SU-DHL-6 (cell line): ENCODE measurements around the gene ZNF319.
"Not testable (repeated sequence)": the region's sequence is repeated elsewhere in the genome, so short reads cannot be mapped to it uniquely, and the experiment has no call there.

ENCODE experiments used
- CTCF ChIP-seq: fragments of 200-600 bp; sonication (generic); IDR thresholded peaks from one replicate; pipeline ENCODE4 v1.5.1; 2017; ENCODE audit warnings: antibody characterized with exemption, mild to moderate bottlenecking, low read length, moderate library complexity; ENCODE audit not compliant: insufficient read depth, poor library complexity, severe bottlenecking
- EZH2phosphoT487 ChIP-seq: fragments of 200-600 bp; sonication (generic), shearing (Covaris generic); conservative IDR thresholded peaks from 2 replicates; pipeline ENCODE4 v1.6.1; 2018; ENCODE audit warnings: mild to moderate bottlenecking, antibody characterized with exemption, low read length, moderate library complexity, mixed read lengths

DNA sequence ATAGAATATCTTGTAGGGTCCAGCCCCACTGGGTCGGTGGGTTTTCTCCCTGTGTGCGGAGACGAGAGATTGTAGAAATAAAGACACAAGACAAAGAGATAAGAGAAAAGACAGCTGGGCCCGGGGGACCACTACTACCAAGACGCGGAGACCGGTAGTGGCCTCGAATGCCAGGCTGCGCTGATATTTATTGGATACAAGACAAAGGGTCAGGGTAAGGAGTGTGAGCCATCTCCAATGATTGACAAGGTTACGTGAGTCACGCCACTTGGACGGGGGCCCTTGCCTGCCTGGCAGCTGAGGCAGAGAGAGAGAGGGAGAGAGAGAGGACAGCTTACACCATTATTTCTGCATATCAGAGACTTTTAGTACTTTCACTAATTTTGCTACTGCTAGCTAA lies 4.3 kb upstream of the ZNF319 start:
- not testable (repeated sequence) for TF ChIP-seq CTCF, EZH2phosphoT487
